COLO829 (cell line): ENCODE measurements around the gene PSTPIP2.
"Not testable (repeated sequence)": the region's sequence is repeated elsewhere in the genome, so short reads cannot be mapped to it uniquely, and the experiment has no call there.

Experiments used
- DNase-seq: peaks from one replicate; pipeline ENCODE4 v3.0.0; 2012; ENCODE audit warnings: low spot score

The PSTPIP2 gene

DNA sequence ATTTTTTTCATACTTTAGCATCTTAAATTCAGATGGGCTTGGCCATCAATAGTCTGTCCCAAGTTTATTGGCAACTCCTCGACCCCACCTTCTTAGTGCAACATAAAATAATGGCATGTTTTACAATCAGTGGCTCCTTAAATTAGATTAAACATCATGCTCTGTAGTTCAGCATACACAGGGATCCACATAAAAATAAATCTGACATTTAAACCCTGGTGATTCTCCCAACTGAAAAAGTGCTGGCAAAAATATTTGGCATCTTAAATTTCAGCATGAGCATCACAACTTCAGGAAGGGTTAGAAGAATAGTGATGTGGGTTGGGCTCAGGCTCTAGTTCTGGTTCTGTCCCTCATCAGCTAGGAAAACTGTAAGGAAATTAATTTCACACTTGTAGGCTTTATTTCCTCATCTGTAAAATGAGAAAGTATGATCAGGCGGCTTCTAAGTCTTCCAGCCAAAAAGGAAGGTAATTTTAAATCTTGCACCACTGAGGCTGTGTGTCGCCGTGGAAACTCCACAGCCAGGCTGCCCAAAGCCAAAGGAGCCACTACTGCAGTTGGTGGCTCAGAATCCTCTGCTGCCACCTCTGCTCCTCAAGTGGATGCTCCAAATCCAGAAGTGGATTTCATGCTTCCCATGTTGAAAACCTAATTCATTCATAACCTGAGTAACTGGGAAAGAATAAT is 87.4 kb downstream of the PSTPIP2 start:
- DNase-seq: no peak

GRCh38 chr18:45981821-45982220 is 90.2 kb downstream of the PSTPIP2 start:
- DNase-seq: no peak

DNA sequence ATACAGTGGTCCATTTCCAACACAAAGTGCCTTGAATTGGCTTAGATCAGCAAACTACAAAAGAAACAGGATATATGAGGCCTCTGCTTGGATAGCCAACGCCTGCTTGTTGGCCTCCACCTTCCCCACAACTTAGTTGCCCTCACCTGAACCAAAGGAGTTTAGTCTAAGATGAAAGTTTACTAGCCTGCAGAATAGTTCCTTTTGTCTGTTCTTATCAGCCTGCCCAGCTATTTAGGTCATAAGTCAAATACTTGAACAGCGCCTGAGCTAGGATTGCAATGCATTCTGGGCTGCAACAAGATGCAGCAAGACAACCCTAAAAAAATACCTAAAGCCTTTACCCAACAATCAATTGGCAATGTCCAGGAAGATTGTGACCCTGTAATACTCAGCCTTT is 91.8 kb downstream of the PSTPIP2 start:
- no peak for DNase-seq

DNA sequence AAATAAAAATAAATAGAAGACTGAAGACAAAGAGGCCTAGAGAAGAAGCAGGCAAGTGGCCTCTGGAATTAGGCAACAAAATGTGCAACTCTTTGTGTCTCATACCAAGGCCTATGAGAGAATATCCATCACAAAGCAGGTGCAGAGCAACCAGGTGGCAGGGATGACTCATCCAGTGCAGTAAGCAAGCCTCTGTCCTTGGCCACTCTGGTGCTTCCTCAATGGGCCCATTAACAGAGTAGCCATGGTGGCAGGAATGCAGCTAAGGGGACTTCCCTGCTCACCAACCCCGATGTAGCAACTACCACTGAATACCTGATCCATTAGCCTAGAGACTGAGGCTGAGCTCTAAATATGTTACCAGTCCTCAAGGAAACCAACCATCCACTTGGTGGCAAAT is 94.0 kb downstream of the PSTPIP2 start:
- DNase-seq: no peak

DNA sequence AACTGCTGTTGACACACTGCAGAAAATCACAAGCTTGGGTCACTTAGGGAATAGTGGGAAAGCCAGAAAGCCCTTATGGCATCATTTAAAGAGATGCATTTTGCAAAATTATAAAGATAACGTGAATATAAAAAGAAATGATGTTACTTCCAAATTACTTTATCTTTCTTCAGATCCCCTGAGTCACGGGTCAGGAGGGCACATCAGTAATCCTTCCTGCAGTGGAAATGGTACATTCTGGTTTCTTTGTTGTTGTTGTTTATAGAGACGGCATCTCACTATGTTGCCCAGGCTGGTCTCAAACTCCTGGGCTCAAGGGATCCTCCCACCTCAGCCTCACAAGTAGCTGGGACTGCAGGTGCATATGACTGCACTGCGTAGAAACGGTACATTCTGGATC is 95.1 kb downstream of the PSTPIP2 start:
- DNase-seq: no peak

GRCh38 chr18:45976566-45976965 is 95.5 kb downstream of the PSTPIP2 start:
- DNase-seq: no peak

DNA sequence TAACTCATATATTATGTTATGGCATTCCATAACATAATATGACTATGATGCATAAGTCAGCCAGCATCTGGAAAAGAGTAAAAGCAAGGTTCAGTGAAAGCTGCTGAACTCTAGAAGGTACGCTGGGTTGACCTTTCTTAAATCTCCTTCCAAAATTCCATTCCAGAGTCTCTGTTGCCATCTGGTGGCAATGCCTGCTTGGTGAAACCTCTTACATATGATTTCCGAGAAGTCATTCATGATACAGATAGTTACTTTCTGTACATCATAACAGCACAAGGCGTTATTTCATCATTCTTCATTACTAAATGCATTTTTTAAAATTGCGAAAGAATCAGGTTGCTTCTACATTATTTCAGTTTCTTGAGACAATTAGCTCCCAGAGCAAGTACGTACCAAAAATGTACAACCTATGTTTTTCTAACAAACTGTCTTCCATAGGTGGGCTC is 97.9 kb downstream of the PSTPIP2 start:
- peak; percentile 43 for DNase-seq

GRCh38 chr18:45967007-45967706 is 104.9 kb downstream of the PSTPIP2 start, which contains the start of gene EPG5:
Gene EPG5 (minus strand): TSS chr18:45967329. CDS start chr18:45967239, 90 bp downstream.
- peak; percentile 73 for DNase-seq

GRCh38 chr18:45964913-45965312 is 107.1 kb downstream of the PSTPIP2 start:
- not testable (repeated sequence) for DNase-seq

GRCh38 chr18:45962866-45963265 is 109.2 kb downstream of the PSTPIP2 start:
- DNase-seq: no peak

DNA sequence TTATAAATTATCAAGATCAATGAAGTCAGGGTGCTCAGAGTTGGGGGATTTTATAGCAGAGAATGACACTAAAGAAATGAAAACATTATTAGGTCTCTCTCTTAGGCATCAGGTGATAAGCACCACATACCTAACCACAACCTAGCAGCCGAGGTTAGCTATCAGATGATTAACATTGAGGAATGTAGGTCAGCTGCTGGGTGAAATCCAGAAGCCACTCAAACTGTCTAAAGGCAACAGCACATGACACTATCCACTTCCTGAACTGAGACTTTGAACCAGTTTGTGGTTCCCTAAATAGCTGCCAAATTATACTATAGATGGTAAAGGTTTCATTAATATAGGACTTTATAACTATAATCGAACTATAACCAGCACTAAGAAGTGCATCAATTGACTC is 109.6 kb downstream of the PSTPIP2 start:
- DNase-seq: peak; percentile 19

- not testable (repeated sequence) for DNase-seq
These were observed 112.6 kb downstream of the PSTPIP2 start for GRCh38 chr18:45959484-45959883.

GRCh38 chr18:45958730-45959129 is 113.3 kb downstream of the PSTPIP2 start:
- no peak for DNase-seq

- no peak for DNase-seq
These were observed 114.0 kb downstream of the PSTPIP2 start for GRCh38 chr18:45958027-45958426.

- no peak for DNase-seq
These were observed 115.0 kb downstream of the PSTPIP2 start for GRCh38 chr18:45957100-45957499.

- no peak for DNase-seq
These were observed 117.8 kb downstream of the PSTPIP2 start for GRCh38 chr18:45954070-45954934.

- no peak for DNase-seq
These were observed 120.9 kb downstream of the PSTPIP2 start for GRCh38 chr18:45951016-45951714.

DNA sequence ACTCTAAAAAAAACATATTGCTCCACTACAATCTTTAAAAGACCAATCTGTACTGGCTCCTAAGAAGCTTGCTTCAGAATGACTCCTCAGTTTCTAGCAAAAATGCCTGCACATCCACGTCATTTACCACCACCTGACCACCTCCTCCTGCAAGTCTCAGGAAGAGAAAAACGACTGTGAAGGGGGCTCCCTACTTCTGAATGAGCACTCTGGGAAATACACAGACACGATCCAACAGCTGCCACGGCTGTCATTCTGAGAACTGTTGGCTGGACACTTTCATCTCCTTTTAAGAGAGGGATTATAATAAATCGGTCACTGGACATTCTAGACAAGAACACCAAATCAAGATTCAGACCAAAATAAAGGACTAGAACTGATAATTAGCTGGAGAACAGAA is 126.4 kb downstream of the PSTPIP2 start:
- no peak for DNase-seq

DNA sequence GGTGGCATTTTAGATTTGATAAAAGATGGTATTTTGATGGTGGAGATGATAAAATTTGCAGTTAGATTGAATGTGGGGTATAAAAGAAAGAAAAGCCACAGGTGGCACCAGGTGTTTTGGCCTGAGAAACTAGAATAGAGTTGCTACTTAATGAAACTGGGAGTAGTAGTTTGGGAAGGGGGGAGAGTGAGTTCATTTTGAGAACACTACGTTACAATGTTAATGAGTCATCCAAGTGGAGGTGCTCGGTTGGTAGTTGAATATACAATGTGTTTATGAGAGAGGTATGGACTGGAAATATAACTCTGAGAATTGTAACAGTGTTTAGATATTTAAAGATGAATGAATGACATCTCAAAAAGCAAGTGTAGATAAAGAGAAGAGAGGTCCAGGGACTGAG is 131.3 kb downstream of the PSTPIP2 start:
- no peak for DNase-seq

DNA sequence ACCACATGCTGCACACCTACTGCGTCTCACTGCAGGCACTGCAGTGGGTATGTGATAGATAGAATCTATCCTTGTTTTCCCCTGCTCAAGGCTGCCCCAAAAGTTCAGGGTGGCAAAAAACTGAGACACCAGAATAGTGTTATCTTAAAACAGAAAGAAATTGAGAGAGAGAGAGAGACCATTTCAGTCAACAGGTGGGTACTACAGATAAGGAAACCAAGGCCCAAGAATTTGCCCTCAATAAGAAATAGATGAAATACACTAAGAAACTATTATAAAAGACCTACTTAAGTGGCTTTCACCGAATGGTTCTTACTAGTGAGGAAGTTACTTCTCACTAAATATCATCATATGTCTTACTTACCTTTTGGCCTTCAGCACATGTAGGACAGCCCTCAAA is 132.8 kb downstream of the PSTPIP2 start:
- no peak for DNase-seq

- no peak for DNase-seq
These were observed 133.5 kb downstream of the PSTPIP2 start for GRCh38 chr18:45938488-45938935.
